NOMO-1 treated with DMSO at 0.1 percent for 48 hours (cell line): ENCODE data around the gene MLIP.

Experiments
- DNase-seq: peaks from one replicate; lab custom pipeline; 2025; ENCODE audit not compliant: unreplicated experiment; lab: John Stamatoyannopoulos, UW

MLIP gene

DNA sequence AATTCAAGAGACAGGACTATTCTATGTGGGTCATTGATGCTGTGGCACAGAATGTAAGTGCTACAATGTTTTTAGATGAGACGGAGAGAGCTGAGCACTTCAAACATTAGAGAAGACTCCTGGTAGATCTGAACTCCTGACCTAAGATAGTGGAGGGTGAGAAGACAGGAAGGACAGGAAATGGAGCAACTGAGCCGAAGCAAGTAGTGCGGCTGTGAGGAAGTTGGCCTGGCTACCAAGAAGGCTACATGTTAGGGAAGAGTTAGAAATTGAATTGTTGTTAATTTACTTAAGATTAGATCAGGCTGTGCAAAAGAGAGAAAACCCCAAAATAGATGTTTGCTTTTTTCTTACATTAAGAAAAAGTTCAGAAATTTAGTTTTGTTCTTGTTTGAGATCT is 14.4 kb upstream of the MLIP start:
- DNase-seq, result peak; percentile 16

DNA sequence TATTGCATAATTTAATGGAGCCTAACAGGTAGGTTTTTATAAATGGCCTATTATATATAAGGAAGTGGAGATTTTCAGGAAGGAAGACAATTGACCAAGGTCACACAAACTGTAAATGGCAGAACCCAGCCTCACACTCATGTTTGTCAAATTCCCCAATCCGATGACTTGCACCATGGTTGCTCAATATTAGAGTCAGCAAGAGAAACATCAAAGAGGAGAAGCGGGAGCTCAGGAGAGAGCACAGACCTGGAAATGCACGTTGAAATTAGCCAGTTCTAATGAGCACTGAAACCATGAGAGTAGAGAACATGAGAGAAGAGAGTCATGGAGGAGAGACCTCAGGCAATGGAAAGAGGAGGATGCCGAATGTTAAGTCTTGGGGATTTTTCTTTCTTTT is 13.5 kb upstream of the MLIP start:
- peak; percentile 45 for DNase-seq

DNA sequence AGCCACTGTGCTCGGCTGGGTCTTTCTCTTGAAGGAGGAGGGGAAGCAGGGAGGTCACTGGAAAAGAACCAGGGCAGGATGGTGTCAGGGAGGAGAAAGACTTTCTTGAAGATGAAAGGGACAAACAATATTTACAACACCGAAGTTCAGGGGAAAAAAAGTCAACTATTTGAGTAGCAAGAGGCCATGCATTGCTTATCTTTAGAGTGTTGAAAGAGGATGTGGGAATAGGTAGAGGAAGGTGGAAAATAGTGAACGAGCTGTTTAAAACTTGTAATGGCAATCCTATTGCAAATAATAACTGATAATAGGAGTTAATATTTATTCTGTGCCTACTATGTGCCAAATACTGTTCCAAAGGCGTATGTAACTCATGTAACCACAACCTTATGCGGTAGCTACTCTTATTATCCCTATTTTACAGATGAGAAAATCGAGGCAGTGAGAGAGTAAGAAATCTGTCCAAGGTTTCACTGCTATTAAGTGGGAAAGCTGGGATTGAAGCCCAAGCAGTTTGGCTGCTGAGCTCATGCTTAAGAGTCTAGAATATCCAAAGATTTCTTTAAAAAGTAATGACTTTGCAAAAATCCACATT is 12.7 kb upstream of the MLIP start:
- DNase-seq, result no peak

DNA sequence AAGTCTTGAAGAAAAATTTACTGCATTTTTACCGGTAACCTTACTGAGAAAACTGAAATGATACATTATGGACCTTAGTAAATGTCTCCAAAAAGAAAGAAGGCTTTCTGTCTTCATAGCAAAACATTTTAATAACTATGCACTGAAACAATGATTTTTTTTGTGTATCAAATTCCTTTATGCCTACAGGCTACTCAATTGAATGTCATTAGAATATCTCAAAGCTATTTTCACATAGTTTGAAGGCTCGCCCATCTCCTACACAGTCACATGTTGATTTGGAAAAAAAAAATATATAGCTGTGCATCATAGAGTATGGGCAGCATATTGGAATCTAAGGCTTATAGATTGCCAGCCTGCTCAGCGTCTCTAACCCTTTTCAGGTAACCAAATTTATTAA is 12.0 kb upstream of the MLIP start:
- DNase-seq, result no peak

DNA sequence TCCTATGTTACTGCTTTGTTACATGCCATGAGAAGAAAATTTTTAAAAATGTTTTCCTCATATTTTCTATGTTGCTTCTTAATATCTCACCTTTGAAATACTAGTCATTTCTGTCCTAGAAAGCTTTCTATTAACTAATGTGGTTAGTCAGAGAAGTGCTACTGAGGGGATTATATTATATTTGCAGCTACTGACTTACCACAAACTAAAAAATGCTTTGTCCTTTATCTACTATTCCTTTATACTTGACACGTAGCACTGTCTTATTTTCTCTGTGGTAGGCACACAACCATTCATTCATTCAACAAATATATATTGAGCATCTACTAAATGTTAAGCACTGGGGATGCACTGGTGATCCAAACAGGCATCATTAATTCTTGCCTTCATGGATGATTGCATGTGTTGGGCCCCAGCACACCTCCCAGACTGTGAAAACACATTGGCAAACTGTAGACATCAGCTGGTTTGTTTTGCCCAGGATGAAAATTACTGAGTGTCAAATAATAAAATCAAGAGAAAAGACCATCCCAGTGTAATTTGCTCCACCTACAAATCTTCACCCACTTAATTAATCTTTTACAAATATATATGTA is 10.7 kb upstream of the MLIP start:
- no peak for DNase-seq

DNA sequence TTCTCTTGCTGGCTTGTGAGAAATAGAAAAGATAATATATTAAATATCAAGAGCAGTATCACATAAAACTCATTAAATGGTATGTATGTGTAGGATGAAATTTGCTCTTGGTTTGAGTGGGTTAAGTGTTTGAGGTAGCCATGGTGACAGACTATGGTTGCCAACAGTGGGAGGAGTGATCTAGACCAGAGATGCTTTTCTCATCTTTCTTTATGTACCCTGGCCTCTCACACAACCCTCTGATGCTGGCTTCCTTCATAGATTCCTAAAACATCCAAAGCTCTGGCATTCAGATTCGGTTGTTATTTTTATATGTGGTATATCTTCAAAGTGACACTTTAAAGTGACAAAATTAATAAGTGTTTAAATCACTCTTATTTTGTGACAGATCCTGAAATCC is 9.0 kb upstream of the MLIP start:
- DNase-seq, result no peak

DNA sequence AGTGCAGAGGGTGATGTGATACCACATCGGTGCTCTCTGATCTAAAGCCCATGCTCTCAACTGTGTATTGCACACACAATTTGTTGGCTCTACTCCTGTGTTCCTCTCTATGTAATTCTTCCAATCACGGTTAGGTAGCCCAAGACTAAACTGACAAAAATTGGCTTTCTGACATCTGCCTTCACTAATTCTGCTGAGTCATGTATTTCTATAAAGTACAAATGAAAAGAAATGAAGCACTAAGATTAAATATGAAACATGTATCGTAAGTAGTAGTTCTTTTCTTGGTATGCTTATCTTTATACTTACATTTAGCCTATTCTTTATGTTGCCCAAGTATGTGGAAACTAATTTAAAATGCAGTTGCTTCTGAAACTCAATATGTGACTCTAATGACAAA is 7.7 kb upstream of the MLIP start:
- no peak for DNase-seq

DNA sequence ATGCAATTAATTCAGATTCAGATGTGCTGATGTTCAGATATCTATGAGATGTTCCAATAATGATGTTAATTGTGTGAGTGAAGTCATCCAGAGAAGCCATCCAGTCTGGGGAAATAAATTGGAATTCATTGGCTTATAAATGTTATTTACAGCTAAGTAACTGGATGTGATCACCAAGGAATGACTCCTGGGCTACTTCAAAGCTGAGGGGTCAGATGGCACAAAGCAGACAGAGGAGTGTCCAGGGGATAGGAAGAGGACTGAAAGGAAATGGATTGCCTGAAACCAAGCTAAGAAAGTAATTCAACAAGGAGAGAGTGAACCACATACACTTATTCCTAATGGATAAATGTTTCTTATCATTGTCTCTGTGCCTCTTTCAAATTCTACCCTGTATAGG is 4.5 kb upstream of the MLIP start:
- DNase-seq, result no peak

DNA sequence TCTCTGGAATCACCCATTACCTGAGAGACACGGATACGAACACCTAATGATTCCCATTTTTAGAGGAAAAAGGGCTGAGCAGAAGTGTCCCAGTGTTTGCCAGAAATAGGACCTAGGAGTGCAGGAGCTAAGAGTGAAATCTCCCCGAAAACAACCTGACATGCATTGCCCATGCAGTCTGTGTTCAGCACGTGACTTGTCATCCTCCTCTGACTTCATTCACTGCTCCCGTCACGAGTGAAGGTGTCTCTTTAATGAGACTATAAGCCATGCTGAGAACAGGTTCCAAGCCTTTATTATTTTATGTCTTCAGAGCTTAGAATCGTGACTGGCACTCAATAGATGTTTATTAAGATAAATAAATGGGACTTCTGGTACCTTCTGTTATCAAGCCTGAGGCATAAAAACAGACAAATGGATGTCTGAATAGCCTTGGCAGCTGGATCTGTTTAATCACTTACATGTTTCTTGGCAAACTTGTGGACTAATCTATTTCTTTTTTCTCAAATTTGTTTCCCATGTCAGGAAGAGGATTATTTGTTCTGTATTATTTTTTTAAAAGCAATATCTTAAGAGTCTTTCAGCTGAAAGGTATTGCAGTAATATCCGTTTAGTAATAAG is 3.7 kb upstream of the MLIP start:
- no peak for DNase-seq

DNA sequence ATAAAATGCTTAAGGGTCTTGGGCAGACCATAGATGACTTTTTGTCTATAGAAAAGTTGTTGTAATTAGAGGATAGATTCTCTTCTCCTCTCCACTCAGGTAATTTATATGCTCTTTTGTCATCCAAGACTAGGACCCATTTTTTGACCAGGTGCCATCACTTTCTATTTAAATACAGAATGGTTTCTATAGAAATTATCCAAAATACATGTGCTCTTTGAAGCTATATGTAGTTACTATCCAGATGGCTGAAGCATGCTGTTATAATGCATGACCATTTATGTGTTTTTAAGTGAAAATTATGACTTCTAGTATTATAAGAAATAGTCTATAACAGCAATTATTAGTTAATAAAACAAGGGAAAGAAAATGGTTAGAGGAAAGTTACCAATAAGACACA is 3.0 kb upstream of the MLIP start:
- DNase-seq, result no peak

DNA sequence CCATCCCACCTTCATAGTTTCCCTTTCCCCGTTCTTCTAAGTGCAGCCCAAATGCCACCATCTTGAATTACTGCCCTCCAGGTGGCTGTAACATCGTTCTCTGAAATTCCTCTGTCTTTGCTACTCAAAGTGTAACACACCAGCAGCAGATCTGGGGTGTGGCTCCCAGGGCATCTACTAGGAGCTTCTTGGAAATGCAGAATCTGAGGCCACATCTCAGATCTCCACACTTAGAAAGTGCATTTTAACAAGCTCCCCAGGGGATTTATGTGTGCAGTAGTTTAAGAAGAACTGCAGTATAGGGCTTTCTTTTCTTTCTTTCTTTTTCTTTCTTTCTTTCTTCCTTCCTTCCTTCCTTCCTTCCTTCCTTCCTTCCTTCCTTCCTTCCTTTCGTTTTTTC is 1.7 kb upstream of the MLIP start:
- DNase-seq, result no peak

DNA sequence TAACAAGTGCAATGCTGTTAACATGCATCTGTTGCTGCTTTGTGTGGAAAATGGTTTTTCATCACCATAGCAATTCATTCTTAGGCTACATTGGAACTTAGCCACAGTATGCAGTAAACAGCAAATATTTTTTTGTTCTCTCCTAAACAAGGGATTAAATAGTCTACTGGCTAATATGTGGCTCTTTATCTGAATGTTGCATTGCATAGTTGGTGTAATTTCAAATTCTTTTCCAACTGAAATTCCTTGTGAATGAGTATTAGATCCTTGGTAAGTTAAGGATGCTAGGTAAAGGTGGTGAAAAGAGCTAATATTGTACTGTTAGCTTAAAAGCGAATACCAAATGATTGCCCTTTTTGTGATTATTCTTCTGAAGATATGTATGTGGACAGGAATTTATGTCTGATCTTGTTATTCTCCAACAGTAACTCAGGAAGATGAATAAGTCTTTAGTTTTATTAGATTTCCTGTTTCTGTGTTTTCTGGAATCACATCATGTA is 958 bp downstream of the MLIP start:
- DNase-seq, result no peak

DNA sequence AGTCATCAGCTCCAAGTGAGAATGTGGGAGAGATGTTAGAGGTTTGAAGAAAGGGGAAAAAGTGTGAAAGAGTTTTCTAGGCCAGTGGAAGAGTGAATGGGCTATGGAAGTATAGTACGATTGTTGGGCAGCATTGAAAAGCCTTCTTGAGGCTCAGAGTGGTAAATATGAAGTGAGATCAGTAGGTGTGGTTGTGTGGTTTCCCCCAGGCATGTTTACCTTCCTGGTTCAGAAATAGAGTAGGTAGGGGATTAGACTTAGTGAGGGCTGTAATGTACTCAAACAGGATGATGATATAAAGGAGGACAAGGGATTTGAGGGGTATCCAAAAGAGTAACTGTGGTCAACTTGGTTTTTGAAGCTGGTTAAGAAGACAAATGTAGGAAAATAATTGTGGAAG is 3.7 kb downstream of the MLIP start:
- DNase-seq, result no peak

DNA sequence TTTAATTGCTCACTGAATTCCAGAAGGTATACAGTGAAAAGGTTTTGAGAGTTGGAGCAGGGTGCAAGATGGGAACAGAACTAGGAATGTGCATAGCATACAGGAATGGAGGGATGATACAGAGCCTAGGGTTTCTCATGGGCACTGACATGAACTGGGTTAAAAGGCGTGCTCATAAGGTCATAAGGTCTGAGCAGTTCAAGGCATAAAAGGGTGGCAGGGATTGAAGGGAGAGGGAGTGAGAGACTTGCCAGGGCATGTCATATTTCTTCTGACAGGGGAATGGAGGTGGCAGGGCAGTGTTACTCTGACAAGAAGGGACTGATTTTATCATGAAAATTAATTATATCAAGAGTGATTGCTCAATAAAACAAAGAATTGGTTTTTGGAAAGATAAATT is 4.7 kb downstream of the MLIP start:
- no peak for DNase-seq

DNA sequence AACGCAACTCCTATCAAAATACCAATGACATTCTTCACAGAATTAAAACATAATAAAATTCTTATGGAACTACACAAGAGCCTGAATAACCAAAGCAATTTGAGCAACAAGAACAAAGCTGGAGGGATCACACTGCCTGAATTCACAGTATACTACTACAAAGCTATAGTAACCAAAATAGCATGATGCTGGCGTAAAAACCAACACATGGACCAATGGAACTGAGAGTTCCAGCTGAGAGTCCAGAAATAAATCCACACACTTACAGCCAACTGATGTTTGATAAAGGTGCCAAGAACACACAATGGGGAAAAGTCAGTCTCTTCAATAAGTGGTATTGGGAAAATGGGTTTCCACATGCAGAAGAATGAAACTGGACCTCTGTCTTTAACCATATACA is 6.9 kb downstream of the MLIP start:
- DNase-seq, result no peak

DNA sequence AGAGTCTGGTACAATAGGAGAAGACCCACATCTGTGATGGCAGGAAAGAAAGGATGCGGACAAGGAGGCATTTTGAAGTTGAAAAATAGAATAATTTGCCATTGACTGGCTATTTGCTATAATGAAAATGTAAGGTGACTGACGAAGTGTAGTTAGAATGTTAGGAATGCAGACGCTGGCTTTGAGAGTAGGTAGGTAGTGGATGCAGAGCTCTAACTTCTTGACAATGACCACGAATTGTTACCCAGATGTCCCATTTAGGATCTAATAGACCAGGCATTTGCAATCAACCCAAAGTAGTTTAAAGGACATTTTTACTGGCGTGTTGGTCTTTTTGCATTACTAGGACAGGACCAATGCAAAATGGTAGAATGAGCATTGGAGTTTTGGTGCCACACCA is 14.2 kb downstream of the MLIP start:
- DNase-seq, result no peak

DNA sequence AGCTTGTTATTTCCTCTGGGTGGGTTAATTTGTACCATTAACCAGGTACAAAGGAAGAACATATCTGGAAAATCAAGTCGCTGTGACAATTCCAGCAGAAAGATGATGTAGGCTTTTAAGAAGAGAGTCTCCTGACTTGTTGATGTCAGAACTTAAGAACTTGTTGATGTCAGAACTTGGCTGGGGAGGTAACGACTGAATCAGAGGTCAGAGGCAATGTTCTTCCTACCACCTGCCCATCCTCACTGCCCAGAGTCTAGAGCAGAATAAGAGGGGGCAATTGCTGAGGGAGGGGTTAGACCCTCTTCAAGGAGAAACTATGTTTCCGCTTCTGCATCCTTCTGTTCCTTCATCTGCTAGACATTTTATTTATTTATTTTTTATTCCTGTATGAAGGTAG is 18.9 kb downstream of the MLIP start:
- no peak for DNase-seq

DNA sequence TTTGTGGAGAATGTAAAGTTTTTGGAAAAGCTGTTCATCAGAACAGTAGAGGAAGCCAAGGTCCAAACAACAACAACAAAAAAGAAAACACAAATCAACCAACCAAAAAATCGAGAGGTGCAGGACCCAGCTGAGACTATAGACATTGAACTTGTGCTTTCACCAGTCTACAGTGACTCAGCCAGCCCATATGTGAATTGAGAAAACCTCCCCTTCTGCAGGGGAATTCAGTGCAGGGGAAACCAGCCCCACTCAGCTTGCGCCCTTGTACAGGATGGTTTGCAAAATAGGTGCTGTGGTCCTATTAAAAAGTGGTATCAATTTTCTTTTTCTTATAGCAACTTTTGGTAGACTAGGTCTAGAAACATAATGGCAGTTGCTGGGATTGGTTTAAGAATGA is 21.3 kb downstream of the MLIP start:
- no peak for DNase-seq

DNA sequence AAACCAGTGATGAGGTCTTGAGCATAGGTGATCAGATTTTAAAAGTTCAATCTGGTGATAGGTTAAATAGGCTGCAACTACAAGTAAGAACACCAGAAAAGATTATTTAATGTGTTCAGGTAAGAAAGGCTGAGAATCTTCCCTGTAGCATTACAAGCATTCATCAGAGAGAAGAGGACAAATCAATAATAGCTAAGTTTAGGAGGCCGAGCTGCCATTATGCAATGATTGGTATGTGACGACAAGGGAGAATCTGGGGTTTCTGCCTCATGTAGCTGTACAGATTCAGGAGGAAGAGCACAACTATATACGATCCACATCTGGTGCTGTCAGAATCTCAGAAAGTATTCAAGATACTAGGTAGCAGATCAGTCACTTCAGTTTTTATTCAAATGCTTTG is 21.9 kb downstream of the MLIP start:
- no peak for DNase-seq

DNA sequence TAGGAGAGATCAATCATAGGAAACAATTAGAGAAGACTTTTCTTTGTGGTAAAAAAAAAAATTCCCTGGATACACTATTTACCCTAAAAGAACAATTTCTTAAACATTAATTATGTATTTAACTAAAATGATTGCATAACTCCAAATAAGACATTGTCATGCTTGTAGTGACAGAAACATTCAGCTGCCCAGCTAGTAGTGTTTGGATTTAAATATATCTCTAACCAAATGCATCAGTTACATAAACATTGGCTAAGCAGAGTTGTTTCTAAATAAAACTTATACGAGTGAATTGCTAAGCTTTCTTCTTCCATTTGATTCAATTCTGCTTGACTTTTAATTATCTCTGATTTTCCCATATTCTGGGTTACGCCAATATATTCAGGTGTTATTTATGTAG is 23.7 kb downstream of the MLIP start:
- no peak for DNase-seq

DNA sequence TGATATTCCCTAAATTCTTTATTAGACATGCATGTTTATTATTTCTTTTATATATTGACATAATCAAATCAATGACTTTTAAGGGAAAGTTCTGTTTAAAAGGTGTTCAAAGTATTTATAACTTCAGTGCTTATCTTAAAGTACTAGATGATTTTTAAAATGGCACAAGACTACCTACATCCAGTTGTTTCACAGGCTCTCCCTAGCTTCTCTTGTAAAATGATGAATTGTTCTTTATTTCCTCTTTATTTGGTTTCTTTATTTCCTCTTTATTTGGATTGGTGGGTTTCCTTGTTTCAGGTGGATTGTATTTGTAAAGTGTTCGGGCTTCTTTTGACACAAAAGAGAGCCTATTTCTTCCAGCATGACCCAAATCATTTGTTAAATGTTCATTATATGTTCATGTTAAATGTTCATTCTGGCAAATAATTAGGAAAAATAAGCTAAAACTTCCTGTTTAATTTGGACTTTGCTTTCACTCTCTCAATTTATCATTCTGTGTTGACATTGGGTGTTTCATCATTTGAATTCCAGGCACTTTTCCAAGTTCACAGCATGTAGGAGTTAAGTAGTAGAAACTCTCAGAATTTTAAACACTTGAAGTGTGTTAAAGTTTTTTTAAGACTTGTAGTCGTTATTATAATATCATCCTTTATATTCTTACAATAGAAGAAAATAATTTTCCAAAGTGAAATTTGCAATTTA is 24.6 kb downstream of the MLIP start:
- DNase-seq, result no peak

DNA sequence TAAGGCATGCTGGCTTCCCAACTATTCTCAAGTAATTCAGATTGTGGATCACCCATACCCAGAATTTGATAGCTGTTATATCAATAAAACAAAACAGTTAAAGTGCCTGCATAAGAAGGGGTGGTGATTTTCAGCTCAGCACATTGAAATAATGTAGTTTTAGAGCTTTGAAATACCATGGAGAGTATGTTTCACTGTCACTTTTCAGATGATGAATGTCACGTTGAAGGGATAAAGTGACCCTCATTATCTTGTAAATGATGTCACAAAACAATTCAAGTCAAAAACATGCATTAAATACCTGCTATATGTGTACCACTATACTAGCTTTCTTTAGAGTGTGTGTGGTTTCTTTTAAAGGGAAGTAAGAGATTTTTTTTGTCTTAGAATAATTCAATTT is 27.6 kb downstream of the MLIP start:
- no peak for DNase-seq
